IPS-15b (cell line): ENCODE results near the gene NLN.

ENCODE experiments used
- H3K27me3 ChIP-seq: one replicate; pipeline ENCODE4 v1.6.1; 2013; ENCODE audit warnings: low read length; ENCODE audit not compliant: control insufficient read depth, insufficient read depth
- H3K36me3 ChIP-seq: one replicate; pipeline ENCODE4 v1.6.1; 2013; ENCODE audit warnings: low read length; ENCODE audit not compliant: control insufficient read depth, insufficient read depth
- H3K4me1 ChIP-seq: one replicate; pipeline ENCODE4 v1.6.1; 2013; ENCODE audit warnings: mild to moderate bottlenecking, low read length; ENCODE audit not compliant: control insufficient read depth, insufficient read depth
- H3K4me3 ChIP-seq: one replicate; pipeline ENCODE4 v1.5.1; 2013; ENCODE audit warnings: low read depth, low read length
- H3K9ac ChIP-seq: one replicate; pipeline ENCODE4 v1.6.1; 2013; ENCODE audit warnings: low read depth, mild to moderate bottlenecking, low read length
- H3K9me3 ChIP-seq: one replicate; pipeline ENCODE4 v1.6.1; 2013; ENCODE audit warnings: mild to moderate bottlenecking, low read length; ENCODE audit not compliant: control insufficient read depth, insufficient read depth

Gene NLN

GRCh38 chr5:65815161-65815560 lies 93.2 kb downstream of the NLN start:
- H3K36me3 ChIP-seq, result peaks cover 3% of the 10 kb centered on the region
- no peak overlapping the region for H3K9ac ChIP-seq
- no peaks in the 10 kb centered on the region for H3K9me3 ChIP-seq
- peaks cover 13% of the 10 kb centered on the region for H3K4me1 ChIP-seq
- H3K4me3 ChIP-seq, result no peak overlapping the region
- H3K27me3 ChIP-seq, result no peaks in the 10 kb centered on the region

- Histone ChIP-seq H3K9me3 (no peaks in the 10 kb centered on the region), H3K4me3 (no peak overlapping the region), H3K9ac (no peak overlapping the region), H3K4me1 (peaks cover 13% of the 10 kb centered on the region), H3K36me3 (peaks cover 2% of the 10 kb centered on the region), H3K27me3 (no peaks in the 10 kb centered on the region)
These were observed 94.7 kb downstream of the NLN start for GRCh38 chr5:65816729-65817128.

GRCh38 chr5:65817931-65818330 lies 95.9 kb downstream of the NLN start:
- Histone ChIP-seq H3K4me3 (no peak overlapping the region), H3K9ac (no peak overlapping the region), H3K27me3 (no peaks in the 10 kb centered on the region), H3K36me3 (no peaks in the 10 kb centered on the region), H3K4me1 (peaks cover 13% of the 10 kb centered on the region), H3K9me3 (no peaks in the 10 kb centered on the region)

- Histone ChIP-seq H3K9ac (no peak overlapping the region), H3K9me3 (no peaks in the 10 kb centered on the region), H3K36me3 (no peaks in the 10 kb centered on the region), H3K27me3 (no peaks in the 10 kb centered on the region), H3K4me3 (no peak overlapping the region), H3K4me1 (peaks cover 13% of the 10 kb centered on the region)
These were observed 96.6 kb downstream of the NLN start for GRCh38 chr5:65818592-65818991.

GRCh38 chr5:65819215-65819904 lies 97.4 kb downstream of the NLN start:
- no peak overlapping the region for H3K4me3 ChIP-seq
- no peak overlapping the region for H3K9ac ChIP-seq
- H3K36me3 ChIP-seq, result no peaks in the 10 kb centered on the region
- H3K27me3 ChIP-seq, result no peaks in the 10 kb centered on the region
- H3K9me3 ChIP-seq, result no peaks in the 10 kb centered on the region
- peaks cover 13% of the 10 kb centered on the region for H3K4me1 ChIP-seq

GRCh38 chr5:65819905-65820240 lies 97.9 kb downstream of the NLN start:
- Histone ChIP-seq H3K9ac (no peak overlapping the region), H3K27me3 (no peaks in the 10 kb centered on the region), H3K4me1 (peaks cover 13% of the 10 kb centered on the region), H3K36me3 (no peaks in the 10 kb centered on the region), H3K9me3 (no peaks in the 10 kb centered on the region), H3K4me3 (no peak overlapping the region)

GRCh38 chr5:65820373-65820772 lies 98.4 kb downstream of the NLN start:
- no peaks in the 10 kb centered on the region for H3K36me3 ChIP-seq

GRCh38 chr5:65821966-65822365 lies 100.0 kb downstream of the NLN start:
- no peaks in the 10 kb centered on the region for H3K36me3 ChIP-seq

More at GRCh38 chr5:65820373-65820772, 98.4 kb downstream of the NLN start:
- H3K9me3 ChIP-seq, result no peaks in the 10 kb centered on the region
- no peak overlapping the region for H3K4me3 ChIP-seq
- H3K9ac ChIP-seq, result no peak overlapping the region
- H3K27me3 ChIP-seq, result no peaks in the 10 kb centered on the region
- peaks cover 13% of the 10 kb centered on the region for H3K4me1 ChIP-seq

GRCh38 chr5:65822710-65823109 lies 100.7 kb downstream of the NLN start:
- Histone ChIP-seq H3K36me3 (no peaks in the 10 kb centered on the region), H3K9me3 (no peaks in the 10 kb centered on the region), H3K4me3 (no peak overlapping the region), H3K27me3 (no peaks in the 10 kb centered on the region), H3K4me1 (peaks cover 8% of the 10 kb centered on the region), H3K9ac (no peak overlapping the region)

More at GRCh38 chr5:65821966-65822365, 100.0 kb downstream of the NLN start:
- no peak overlapping the region for H3K4me3 ChIP-seq
- no peaks in the 10 kb centered on the region for H3K27me3 ChIP-seq
- H3K9ac ChIP-seq, result no peak overlapping the region
- H3K9me3 ChIP-seq, result no peaks in the 10 kb centered on the region
- peaks cover 13% of the 10 kb centered on the region for H3K4me1 ChIP-seq

- no peak overlapping the region for H3K4me3 ChIP-seq
- H3K27me3 ChIP-seq, result no peaks in the 10 kb centered on the region
- H3K36me3 ChIP-seq, result no peaks in the 10 kb centered on the region
These were observed 101.2 kb downstream of the NLN start for GRCh38 chr5:65823204-65823603.

GRCh38 chr5:65823845-65824445 lies 101.9 kb downstream of the NLN start:
- no peaks in the 10 kb centered on the region for H3K36me3 ChIP-seq
- no peak overlapping the region for H3K4me3 ChIP-seq
- H3K4me1 ChIP-seq, result no peaks in the 10 kb centered on the region
- H3K9ac ChIP-seq, result no peak overlapping the region
- H3K9me3 ChIP-seq, result no peaks in the 10 kb centered on the region
- no peaks in the 10 kb centered on the region for H3K27me3 ChIP-seq

More at GRCh38 chr5:65823204-65823603, 101.2 kb downstream of the NLN start:
- H3K9ac ChIP-seq, result no peak overlapping the region
- H3K9me3 ChIP-seq, result no peaks in the 10 kb centered on the region
- H3K4me1 ChIP-seq, result peaks cover 3% of the 10 kb centered on the region
